ENCODE data around the gene SOX1.

GRCh38 chr13:112096959-112097358 is 30.0 kb downstream of the SOX1 start:
- TF ChIP-seq POLR2A (IDR thresholded peaks at IDR 0.05; ENCODE audit: low read length) (no peak), CBX2 (IDR thresholded peaks at IDR 0.05; ENCODE audit: borderline replicate concordance, low read depth) (no peak), SMC3 (IDR thresholded peaks at IDR 0.05) (no peak), ZFP36 (IDR thresholded peaks at IDR 0.05; ENCODE audit: borderline replicate concordance, partially characterized antibody) (no peak), RAD21 (conservative IDR thresholded peaks at IDR 0.05 in 1 of 2, IDR thresholded peaks at IDR 0.05 in 1 of 2) (no peak), KDM5A (IDR thresholded peaks at IDR 0.05) (no peak), CHD2 (IDR thresholded peaks at IDR 0.05; ENCODE audit: low read length, partially characterized antibody) (no peak), EP300 (IDR thresholded peaks at IDR 0.05) (no peak), RCOR1 (IDR thresholded peaks at IDR 0.05; ENCODE audit: low read depth, low read length) (no peak), ZSCAN20 (CRISPR knock-in tag; IDR thresholded peaks at IDR 0.05) (no peak), MAFK (IDR thresholded peaks at IDR 0.05; ENCODE audit: partially characterized antibody) (no peak)
- TF ChIP-seq, protein P1, sequence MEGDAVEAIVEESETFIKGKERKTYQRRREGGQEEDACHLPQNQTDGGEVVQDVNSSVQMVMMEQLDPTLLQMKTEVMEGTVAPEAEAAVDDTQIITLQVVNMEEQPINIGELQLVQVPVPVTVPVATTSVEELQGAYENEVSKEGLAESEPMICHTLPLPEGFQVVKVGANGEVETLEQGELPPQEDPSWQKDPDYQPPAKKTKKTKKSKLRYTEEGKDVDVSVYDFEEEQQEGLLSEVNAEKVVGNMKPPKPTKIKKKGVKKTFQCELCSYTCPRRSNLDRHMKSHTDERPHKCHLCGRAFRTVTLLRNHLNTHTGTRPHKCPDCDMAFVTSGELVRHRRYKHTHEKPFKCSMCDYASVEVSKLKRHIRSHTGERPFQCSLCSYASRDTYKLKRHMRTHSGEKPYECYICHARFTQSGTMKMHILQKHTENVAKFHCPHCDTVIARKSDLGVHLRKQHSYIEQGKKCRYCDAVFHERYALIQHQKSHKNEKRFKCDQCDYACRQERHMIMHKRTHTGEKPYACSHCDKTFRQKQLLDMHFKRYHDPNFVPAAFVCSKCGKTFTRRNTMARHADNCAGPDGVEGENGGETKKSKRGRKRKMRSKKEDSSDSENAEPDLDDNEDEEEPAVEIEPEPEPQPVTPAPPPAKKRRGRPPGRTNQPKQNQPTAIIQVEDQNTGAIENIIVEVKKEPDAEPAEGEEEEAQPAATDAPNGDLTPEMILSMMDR (IDR thresholded peaks at IDR 0.05): no peak
